Measurements from ENCODE around the gene PLB1.

The PLB1 gene

DNA sequence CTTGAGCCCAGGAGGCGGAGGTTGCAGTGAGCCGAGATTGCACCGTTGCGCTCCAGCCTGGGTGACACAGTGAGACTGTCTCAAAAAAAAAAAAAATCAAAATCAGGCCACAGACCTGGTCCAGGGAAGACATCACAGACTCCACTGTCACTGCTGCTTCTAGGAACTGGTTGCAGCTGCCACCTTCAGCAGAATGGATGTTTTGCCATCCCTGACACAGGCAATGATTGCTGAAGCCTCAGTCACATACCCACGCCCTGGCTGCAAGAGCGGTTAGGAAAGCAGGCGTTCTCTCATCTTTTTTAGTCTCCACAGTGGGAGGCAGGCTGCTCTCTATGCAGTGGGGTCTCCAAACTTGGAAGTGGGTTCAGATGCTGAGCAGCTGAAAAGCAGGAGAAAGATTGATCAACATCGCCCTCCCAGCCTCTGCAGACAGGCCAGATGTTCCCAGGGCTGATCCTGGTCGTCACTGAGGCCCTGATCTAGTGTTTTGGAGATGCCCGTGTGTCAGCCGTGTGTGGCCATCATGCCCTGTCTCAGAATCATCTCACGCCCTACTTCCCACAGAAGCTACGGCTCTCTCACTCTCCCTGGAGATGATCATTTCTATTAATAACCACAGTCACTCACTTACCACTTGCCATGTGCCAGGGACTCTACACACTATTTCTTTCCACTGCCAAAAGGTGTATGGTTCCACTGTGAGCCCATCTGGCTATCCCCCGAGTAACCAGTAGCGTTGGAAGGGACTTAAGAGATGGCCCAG is 91.8 kb downstream of the PLB1 start:
- no peak for DNase-seq
- Histone ChIP-seq H2AFZ (ENCODE audit: low read length) (no peak overlapping the region), H3K4me2 (ENCODE audit: low read depth, low read length) (peak overlapping the region; percentile 23; the same call in 1 of the 2 replicates)

DNA sequence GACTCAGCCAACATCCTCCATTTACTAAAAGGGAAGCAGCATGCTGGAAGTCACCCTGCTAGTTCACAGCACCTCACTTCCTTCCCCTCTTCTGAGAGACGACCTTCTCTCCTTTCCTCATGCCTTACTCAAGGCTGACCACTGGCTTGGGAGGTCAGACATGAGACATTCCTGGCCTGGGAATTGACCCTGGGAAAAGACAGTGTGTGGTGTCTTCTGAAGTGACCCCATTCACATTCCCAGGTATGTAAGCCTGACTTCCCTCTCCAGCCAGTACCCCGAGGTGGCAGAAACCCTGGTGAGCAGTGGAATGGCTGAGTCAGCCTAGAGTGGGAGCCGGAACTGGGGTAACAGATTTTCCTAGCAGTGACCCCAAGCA is 92.4 kb downstream of the PLB1 start:
- Histone ChIP-seq H3K27ac (ENCODE audit: low read length) (no peak overlapping the region), H3K36me3 (replicated peaks; ENCODE audit: insufficient read depth, low read length) (no peaks in the 10 kb centered on the region), H3K4me3 (ENCODE audit: low read length) (no peak overlapping the region), H3F3A (ENCODE audit: insufficient read depth, low read length) (peaks cover 11% of the 10 kb centered on the region), H3K9me3 (replicated peaks; ENCODE audit: insufficient read depth, low read length) (no peaks in the 10 kb centered on the region), H3K9me2 (replicated peaks; ENCODE audit: insufficient read depth, low read length) (no peaks in the 10 kb centered on the region), H3K4me1 (ENCODE audit: low read length) (peaks cover 17% of the 10 kb centered on the region), H3K9ac (ENCODE audit: low read length) (no peak overlapping the region), H4K20me1 (ENCODE audit: insufficient read depth, low read length) (no peaks in the 10 kb centered on the region), H3K4me2 (ENCODE audit: low read depth, low read length) (no peak overlapping the region), H2AFZ (ENCODE audit: low read length) (no peak overlapping the region), H3K27me3 (replicated peaks; ENCODE audit: insufficient read depth, low read length) (no peaks in the 10 kb centered on the region), H3K79me2 (ENCODE audit: low read length) (no peaks in the 10 kb centered on the region)
- no peak for TF ChIP-seq EZH2 (optimal IDR thresholded peaks at IDR 0.05; ENCODE audit: low read depth, low read length)
- TF ChIP-seq EZH2phosphoT487 (IDR thresholded peaks at IDR 0.05; ENCODE audit: low read length) = no peak
- TF ChIP-seq CTCF (IDR thresholded peaks at IDR 0.05; ENCODE audit: low read length) = no peak
- no peak for DNase-seq

More for the DNA sequence above, 91.8 kb downstream of the PLB1 start:
- Histone ChIP-seq H3F3A (ENCODE audit: insufficient read depth, low read length) (peaks cover 11% of the 10 kb centered on the region), H3K9me2 (replicated peaks; ENCODE audit: insufficient read depth, low read length) (no peaks in the 10 kb centered on the region), H3K4me3 (ENCODE audit: low read length) (no peak overlapping the region), H3K9ac (ENCODE audit: low read length) (no peak overlapping the region), H3K27ac (ENCODE audit: low read length) (no peak overlapping the region; the same call in 1 of the 2 replicates), H4K20me1 (ENCODE audit: insufficient read depth, low read length) (no peaks in the 10 kb centered on the region), H3K36me3 (replicated peaks; ENCODE audit: insufficient read depth, low read length) (no peaks in the 10 kb centered on the region), H3K4me1 (ENCODE audit: low read length) (peaks cover 17% of the 10 kb centered on the region), H3K79me2 (ENCODE audit: low read length) (no peaks in the 10 kb centered on the region), H3K9me3 (replicated peaks; ENCODE audit: insufficient read depth, low read length) (no peaks in the 10 kb centered on the region), H3K27me3 (replicated peaks; ENCODE audit: insufficient read depth, low read length) (no peaks in the 10 kb centered on the region)
- TF ChIP-seq EZH2phosphoT487 (IDR thresholded peaks at IDR 0.05; ENCODE audit: low read length) (no peak), EZH2 (optimal IDR thresholded peaks at IDR 0.05; ENCODE audit: low read depth, low read length) (no peak), CTCF (IDR thresholded peaks at IDR 0.05; ENCODE audit: low read length) (no peak)

- Histone ChIP-seq H3K36me3 (replicated peaks; ENCODE audit: insufficient read depth, low read length) (no peaks in the 10 kb centered on the region), H3K27ac (ENCODE audit: low read length) (no peak overlapping the region), H3K4me2 (ENCODE audit: low read depth, low read length) (no peak overlapping the region), H3K79me2 (ENCODE audit: low read length) (no peaks in the 10 kb centered on the region), H3K9me3 (replicated peaks; ENCODE audit: insufficient read depth, low read length) (no peaks in the 10 kb centered on the region), H3K27me3 (replicated peaks; ENCODE audit: insufficient read depth, low read length) (no peaks in the 10 kb centered on the region), H4K20me1 (ENCODE audit: insufficient read depth, low read length) (no peaks in the 10 kb centered on the region), H3K9me2 (replicated peaks; ENCODE audit: insufficient read depth, low read length) (no peaks in the 10 kb centered on the region), H3K9ac (ENCODE audit: low read length) (no peak overlapping the region), H3K4me3 (ENCODE audit: low read length) (no peak overlapping the region), H3K4me1 (ENCODE audit: low read length) (peaks cover 26% of the 10 kb centered on the region), H2AFZ (ENCODE audit: low read length) (no peak overlapping the region), H3F3A (ENCODE audit: insufficient read depth, low read length) (peaks cover 18% of the 10 kb centered on the region)
- DNase-seq = no peak
- TF ChIP-seq EZH2 (optimal IDR thresholded peaks at IDR 0.05; ENCODE audit: low read depth, low read length) = no peak
- TF ChIP-seq EZH2phosphoT487 (IDR thresholded peaks at IDR 0.05; ENCODE audit: low read length) = no peak
- no peak for TF ChIP-seq CTCF (IDR thresholded peaks at IDR 0.05; ENCODE audit: low read length)
Measured at GRCh38 chr2:28589746-28590463, 94.0 kb downstream of the PLB1 start.

Measured in MM.1S (cell line).